ENCODE data around the gene TMC5.

GRCh38 chr16:19490619-19491018, 72.9 kb downstream of the TMC5 start:
- TF ChIP-seq EZH2 (IDR thresholded peaks at IDR 0.05) (no peak), POLR2AphosphoS5 (IDR thresholded peaks at IDR 0.05; ENCODE audit: borderline replicate concordance, low read depth, low read length) (no peak)
